Activated CD8-positive, alpha-beta memory T cell treated with anti-CD3 and anti-CD28 coated beads, Interleukin-2, amount 50 U/mL, for 24 hours (primary cell): ENCODE measurements around the gene RPS6KA5.
"Not testable (repeated sequence)": the region's sequence is repeated elsewhere in the genome, so short reads cannot be mapped to it uniquely, and the experiment has no call there.

Experiments
- DNase-seq: peaks from one replicate; pipeline ENCODE4 v3.0.0-alpha.2; 2020; ENCODE audit errors: extremely low read depth

RPS6KA5 gene

DNA sequence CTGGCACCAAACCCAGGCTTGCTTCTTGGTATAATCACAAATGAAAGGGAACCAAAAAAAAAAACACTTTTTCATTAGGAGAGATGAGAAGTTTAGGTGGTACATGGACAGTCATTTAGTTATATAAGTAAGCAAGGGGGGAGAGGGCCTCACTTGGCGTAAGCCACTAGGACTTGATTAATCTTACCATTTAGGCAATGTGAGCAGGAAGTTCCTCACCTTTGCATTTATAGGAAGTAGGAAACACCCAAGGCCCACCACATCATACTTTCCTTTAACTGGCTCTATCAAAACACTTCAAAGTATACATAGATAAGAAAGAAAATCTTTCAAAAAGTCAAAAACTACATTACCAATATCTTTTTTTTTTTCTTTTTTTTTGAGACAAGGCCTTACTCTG is 6.7 kb upstream of the RPS6KA5 start:
- no peak for DNase-seq

GRCh38 chr14:91065266-91065665 is 4.8 kb upstream of the RPS6KA5 start:
- DNase-seq = no peak

DNA sequence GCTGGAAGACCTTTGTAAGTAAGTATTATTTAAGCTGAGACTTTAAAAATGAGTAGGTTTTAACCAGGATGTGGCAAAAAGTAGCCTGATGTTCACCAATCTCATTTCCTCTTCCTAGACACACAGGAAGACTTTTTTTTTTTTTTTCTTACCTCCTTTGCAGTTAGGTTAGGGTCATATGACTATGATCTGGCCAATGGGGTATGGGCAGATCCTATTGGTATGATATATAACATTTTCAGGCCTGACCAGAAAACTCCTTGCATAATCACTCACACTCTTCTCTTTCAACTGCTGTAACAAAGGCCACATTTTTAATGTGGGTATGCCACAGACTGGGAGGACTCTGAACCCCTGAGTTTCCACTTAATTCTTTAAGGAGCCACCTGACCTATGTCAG is 2.7 kb upstream of the RPS6KA5 start:
- DNase-seq = no peak

DNA sequence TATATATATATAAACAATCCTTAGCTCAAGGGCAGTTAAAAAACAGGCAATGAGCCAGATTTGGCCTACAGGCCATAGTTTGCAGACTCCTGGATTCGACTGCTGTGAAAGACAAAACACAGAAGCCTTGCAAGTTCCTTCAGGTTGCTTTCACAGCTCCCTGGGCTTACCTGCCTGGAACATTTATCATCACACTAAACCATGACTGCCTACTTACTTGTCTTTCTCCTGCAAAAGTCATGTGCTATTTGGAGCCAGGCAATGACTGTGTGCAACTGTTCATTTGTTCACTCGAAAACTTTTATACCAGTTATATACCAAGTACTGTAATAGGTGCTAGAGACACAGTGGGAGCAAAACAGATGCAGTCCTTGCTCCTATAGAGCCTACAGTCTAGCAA is 2.2 kb upstream of the RPS6KA5 start:
- no peak for DNase-seq

DNA sequence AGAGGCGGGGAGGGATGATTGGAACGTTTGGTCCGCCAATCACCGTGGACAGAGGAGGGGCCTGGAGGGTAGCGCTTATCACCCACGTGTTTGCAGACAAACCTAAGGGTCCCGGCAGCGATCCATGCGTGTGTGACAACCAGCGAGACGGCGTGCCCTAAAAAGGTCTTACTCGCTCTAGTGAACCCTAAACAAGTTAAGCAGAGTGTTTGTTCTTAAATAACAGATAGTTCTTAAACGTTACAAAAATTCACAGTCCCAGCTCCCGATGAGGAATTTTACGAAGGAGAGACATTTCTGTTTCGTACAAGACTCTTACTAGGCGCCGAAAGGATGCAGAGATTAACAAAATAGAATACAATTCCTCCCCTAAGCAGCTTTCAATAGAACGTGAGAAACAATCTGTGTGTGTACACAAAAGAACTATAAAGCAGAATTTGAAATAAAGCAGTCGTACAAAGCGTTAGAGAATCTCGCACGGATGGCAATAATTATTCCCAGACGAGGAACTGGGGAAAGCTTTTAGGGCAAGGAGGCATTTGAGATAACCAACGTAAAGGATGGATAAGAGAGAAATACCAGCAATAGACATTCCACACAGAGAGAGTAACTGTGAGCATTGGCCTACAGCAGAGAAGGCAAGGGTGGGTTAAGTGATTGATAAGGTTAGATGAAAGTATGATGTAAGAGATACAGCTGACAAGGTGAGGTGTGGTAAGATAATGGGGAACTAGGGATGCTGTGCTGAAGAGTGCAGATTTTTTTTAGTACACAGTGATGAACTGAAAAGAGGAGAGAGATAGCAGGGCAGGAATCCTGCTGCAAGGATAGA is 831 bp upstream of the RPS6KA5 start:
- DNase-seq = no peak

DNA sequence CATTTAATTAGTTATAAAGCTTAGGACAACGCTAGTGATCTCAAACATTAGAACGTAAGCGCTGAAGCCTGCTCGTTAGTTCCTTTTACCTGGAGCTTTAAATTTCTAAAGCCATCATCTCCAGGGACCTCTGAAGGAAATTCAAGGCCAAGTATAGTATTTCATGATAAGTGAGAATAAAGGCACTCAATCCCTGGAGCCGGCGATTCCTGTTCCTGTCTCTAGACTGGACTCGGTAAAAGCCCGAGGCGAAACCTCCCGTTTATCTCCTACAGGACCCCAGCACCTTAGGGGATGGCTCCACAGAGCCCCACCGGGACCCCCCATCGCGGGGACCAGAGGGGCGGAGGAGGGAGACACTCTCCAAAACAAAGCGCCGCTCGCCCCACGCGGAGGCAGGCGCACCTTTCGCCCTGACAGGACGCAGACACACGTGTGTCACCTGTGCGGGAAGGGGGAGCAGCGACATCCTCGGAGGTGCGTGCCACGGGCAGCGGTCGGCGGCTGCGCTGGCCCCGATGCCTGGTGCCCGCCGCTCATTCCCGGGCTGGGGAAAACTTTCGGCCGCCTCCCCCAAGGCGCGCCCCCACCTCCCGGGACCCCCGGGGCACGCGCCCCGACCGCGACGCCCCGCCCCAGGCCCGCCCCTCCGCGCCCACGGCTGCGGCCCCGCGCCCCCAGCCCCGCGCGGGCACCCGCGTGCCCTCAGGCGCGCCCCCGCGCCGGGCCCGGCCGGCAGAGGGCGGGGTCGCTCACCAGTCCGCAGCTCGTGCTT is 678 bp downstream of the RPS6KA5 start:
- no peak for DNase-seq

DNA sequence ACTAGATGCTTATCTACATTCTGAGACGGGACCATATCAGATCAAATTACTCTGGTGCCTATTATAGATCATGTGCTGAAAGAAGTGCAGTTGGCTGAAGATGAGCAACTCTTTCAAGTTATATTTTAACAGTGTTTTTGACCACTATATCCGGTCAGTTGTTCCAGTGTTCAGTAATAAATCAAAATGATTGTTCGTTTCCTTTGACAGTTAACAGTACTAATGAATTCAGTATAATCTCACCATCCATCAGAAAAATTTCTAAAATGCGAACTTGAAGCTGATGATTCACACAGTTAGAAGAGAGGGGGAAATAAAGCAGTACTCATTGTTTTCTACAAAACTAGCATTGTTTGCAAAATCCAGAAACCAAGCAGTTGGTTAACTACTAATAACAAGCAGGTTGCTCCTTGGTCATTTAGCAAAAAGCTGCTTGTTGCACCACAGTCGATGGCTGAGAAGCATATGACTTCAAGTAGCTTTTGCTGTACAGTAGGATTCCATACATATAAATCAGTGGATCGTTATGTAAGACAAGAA is 2.3 kb downstream of the RPS6KA5 start:
- DNase-seq = no peak

DNA sequence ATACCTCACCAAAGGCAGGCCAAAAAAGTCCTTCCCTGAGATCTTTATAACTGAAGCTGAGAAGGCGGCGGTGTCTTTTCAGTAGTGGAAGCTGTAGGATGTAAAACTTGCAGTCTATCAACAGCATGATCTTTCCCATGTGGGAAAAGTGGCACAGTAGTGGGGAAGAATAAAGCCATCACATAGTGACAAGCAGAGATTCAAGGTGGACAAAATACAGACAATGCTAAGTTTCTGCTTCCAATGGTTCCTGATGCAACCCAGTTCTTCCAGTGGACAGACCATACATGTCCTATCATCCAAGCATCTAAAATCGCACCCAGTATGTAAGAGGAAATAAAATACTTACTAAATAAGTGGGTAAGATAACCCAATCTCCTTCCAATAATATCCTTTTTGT is 4.1 kb downstream of the RPS6KA5 start:
- no peak for DNase-seq

DNA sequence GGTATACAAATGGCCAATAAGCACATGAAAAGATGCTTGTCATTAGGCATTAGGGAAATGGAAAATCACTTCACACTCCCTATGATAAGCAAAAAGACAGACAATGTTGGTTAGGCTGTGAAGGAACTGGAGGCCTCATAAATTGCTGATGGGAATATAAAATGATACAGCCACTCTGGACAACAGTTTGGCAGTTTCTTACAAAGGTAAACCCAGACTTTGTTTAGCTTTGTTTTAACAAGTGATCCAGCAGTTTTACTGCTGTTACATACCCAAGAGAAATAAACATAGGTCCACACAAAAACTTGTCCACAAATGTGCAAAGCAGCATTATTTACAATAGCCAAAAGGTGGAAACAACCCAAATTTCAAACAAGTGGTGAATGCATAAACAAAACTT is 5.4 kb downstream of the RPS6KA5 start:
- DNase-seq = no peak

GRCh38 chr14:91048676-91049075 is 11.8 kb downstream of the RPS6KA5 start:
- no peak for DNase-seq

DNA sequence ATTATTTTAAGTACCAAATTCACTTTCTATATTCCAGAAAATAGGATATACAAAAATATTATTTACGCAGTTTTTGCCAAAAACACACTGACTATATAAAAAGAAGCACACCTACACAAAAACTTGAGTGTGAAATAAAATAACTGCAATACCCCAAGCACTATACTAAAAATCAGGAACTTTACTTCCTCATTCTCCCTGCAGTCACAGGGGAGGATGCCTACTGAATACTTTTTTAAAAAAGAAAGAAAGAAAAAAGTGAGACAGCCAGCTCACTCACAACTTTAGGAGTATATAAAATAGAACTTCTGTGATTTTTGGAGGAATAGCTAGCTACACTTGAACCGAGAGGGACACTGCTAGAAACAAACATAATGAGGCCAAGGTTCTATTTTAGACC is 12.2 kb downstream of the RPS6KA5 start:
- no peak for DNase-seq

DNA sequence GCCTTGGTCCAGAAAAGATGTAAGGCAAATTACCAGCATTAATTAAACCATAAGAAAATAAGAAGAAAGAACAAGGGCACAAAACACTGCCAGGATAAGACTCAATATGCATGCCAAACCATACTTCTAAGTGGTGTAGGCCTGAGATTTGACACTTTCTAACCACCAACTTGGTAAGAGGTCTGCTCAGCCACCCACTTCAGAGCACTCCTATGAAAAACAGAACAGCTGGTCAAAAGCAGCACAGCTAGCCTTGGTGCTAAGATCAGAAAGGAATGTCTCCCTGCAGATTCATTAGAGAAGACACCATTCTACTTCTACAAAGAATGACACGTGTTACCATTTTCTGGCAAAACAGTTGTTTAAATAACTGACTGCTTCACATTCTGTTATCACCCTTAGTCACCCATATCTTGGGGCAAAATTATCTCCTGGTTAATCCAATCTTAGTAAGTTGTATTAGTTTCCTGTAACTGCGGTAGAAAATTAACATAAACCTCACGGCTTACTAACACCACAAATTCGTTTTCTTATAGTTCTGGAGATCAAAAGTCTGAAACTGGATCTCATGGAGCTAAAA is 13.2 kb downstream of the RPS6KA5 start:
- DNase-seq = no peak

GRCh38 chr14:91046488-91047072 is 13.9 kb downstream of the RPS6KA5 start:
- no peak for DNase-seq

DNA sequence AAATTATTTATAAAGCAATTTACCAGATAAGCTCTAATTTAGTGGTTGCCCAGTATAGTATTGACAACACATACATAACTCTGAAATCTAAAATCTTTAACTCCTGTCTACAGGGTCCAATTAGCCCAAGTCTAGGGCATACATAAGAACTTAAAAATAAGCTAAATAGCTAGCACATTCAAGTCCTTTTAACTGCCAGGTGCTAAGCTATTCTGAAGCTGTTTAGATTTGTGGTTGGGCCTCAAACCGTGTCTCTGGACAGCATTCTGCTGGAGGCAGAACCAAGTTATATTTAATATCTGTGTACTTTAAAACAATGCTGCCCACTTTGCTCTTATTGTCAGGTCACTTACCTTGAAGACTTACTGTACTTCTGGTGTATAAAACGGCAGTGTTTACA is 19.0 kb downstream of the RPS6KA5 start:
- DNase-seq = no peak

- DNase-seq = no peak
Measured at GRCh38 chr14:91040545-91040944, 19.9 kb downstream of the RPS6KA5 start.

DNA sequence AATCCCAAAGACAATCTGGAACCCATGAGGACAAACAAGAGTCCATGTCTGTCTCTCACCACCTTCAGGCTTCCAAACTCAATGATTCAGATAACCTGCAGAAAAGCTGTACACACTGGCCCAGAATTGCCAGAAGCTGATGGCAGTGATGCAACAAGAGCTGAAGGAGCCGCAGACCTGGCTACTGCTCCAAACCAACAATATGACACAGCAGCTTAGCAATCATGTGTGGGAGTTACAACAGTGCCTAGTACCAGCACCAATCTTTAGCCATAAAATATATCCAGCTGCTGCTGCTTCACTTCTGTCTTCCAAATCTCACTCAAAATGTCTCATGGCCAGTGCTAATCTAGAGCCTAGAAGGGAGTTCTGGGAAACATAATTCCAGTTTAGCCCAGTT is 22.0 kb downstream of the RPS6KA5 start:
- DNase-seq = no peak

GRCh38 chr14:91036741-91037469 is 23.5 kb downstream of the RPS6KA5 start:
- no peak for DNase-seq

DNA sequence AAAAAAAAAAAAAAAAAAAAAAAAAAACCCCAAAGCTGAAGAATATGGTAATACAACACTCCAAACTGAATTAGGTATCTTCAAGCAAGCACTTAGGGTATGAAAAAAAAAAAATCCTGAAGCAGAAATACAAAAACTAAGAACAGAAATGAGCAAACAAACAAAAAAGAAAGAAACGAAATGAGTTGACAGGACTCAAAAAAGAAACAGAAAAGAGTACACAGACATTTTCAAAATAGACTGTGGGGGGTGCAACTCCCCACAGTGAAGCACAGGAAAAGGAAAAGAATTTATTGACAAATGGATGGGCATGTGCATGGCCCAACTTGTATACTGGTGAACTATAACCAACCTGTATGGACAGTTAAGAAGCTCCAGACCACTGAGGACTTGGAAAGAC is 24.6 kb downstream of the RPS6KA5 start:
- DNase-seq = no peak

DNA sequence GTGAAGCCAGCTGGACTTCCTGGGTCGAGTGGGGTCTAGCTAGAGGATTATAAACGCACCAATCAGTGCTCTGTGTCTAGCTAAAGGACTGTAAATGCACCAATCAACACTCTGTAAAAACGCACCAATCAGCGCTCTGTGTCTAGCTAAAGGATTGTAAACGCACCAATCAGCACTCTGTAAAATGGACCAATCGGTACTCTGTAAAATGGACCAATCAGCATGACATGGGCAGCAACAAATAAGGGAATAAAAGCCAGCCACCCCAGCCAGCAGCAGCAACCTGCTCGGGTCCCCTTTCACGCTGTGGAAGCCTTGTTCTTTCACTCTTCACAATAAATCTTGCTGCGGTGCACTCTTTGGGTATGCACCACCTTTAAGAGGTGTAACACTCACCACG is 26.1 kb downstream of the RPS6KA5 start:
- not testable (repeated sequence) for DNase-seq

DNA sequence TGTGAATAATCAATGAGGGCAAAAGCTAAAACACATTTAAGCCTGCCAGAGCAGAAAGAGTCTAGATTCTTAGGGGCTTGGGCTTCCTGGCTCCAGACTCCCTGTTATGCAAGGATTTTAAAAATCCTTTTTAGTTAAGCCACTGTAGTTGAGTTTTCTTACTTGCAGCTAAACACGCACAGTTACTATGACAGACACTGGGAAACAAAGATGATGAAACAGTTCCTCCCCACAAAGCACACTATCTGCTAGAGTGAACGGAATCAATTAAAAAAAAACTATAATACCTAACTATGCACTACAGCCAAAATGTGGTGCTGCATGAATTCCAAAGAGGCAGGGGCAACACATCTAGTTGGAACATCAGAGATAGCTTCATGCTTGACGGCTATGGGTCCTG is 28.2 kb downstream of the RPS6KA5 start:
- DNase-seq = no peak

GRCh38 chr14:91031666-91032065 is 28.8 kb downstream of the RPS6KA5 start:
- no peak for DNase-seq
